ENCODE measurements around the gene MSMP. TPM values are rescaled to one million over a fixed set of nuclear protein-coding genes. Genes with fewer than 3 reads are reported as not detected.

Gene MSMP
- total and polyA plus RNA-seq, 10 of the 15 experiments (the other 5 are each of a cell fraction or from before 2014, with no cell fraction given), result 0.33 to 2.4 (median 0.86) TPM; not detected in 4

DNA sequence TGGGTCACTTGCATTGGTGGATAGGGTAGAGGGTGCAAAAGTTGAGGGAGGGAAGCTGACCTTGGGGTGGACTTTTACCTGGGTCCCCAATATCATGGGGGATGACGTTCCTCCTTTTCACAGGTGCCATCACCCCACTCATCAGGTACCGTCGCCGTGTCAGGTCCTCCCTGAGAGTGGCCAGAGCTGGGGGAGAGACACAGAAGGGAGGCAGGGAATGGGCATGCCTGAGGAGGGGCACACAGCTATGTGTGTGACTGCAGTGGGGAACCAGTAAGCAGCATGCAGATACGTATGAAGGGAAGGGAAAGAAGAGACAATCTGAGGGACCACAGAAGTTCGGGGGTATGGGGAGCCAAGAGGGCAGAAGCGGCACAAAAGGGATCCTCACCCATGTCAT, 15.2 kb downstream of the MSMP start (continued):
- TF ChIP-seq BHLHE40 (IDR thresholded peaks at IDR 0.05; ENCODE audit: borderline replicate concordance in 1 of 2, low read depth in 2 of 2, low read length in 1 of 2) (no peak), ATF7 (IDR thresholded peaks at IDR 0.05; ENCODE audit: low read depth) (no peak), RB1 (IDR thresholded peaks at IDR 0.05; ENCODE audit: borderline replicate concordance) (no peak), SUZ12 (IDR thresholded peaks at IDR 0.05; ENCODE audit: unreplicated experiment) (no peak), ZNF622 (IDR thresholded peaks at IDR 0.05) (no peak), RAD51 (IDR thresholded peaks at IDR 0.05) (no peak)
- TF ChIP-seq, protein P1, sequence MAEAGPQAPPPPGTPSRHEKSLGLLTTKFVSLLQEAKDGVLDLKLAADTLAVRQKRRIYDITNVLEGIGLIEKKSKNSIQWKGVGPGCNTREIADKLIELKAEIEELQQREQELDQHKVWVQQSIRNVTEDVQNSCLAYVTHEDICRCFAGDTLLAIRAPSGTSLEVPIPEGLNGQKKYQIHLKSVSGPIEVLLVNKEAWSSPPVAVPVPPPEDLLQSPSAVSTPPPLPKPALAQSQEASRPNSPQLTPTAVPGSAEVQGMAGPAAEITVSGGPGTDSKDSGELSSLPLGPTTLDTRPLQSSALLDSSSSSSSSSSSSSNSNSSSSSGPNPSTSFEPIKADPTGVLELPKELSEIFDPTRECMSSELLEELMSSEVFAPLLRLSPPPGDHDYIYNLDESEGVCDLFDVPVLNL (IDR thresholded peaks at IDR 0.05; ENCODE audit: low read depth, low read length), result no peak
- TF ChIP-seq, protein P2, sequence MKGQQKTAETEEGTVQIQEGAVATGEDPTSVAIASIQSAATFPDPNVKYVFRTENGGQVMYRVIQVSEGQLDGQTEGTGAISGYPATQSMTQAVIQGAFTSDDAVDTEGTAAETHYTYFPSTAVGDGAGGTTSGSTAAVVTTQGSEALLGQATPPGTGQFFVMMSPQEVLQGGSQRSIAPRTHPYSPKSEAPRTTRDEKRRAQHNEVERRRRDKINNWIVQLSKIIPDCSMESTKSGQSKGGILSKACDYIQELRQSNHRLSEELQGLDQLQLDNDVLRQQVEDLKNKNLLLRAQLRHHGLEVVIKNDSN (IDR thresholded peaks at IDR 0.05; ENCODE audit: borderline replicate concordance, extremely low read length, insufficient read depth, low read depth, low read length), result no peak

DNA sequence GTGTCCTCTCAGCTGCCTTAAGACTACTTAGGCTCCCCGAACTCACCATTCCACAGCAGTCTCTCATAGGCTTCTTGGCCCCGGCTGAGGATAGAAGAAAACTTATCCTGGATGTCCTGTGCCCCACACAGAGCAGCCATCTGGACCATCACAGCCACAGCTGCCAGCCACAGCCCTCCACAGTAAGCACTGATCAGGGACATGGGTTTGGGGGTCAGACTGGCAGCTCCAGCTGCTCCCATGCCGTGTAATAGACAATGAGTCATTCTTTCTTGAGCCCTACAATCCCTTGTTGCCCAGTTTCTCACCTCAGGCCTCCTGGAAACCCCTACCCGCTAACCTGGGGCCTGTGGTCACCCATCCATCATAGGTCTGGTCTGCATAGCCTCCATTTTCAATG, 15.9 kb downstream of the MSMP start:
- no peaks in the 10 kb centered on the region; the same call in 1 of the 2 replicates for H3K4me1 ChIP-seq (ENCODE audit: control insufficient read depth, insufficient read depth, low read length)
- no peaks in the 10 kb centered on the region for H3K27me3 ChIP-seq (replicated peaks in 1 of 2; ENCODE audit: control insufficient read depth in 2 of 2, insufficient read depth in 2 of 2, low read length in 1 of 2)
- no peak overlapping the region for H3K4me3 ChIP-seq
- ATAC-seq (no peak), FAIRE-seq (no peak), DNase-seq (ENCODE audit: low read depth, low spot score) (no peak)
- H3K36me3 ChIP-seq (ENCODE audit: control insufficient read depth in 2 of 2, insufficient read depth in 2 of 2, low read length in 1 of 2), result peaks cover 33 to 40% of the 10 kb centered on the region in 2 experiments
- no peaks in the 10 kb centered on the region for H3K9me3 ChIP-seq (replicated peaks; ENCODE audit: control insufficient read depth, insufficient read depth, low read length)
- H3K79me2 ChIP-seq (ENCODE audit: control insufficient read depth, insufficient read depth, low read length), result peaks cover 6% of the 10 kb centered on the region
- no peak overlapping the region for H3K27ac ChIP-seq (ENCODE audit: control insufficient read depth, insufficient read depth)
- ChIA-PET CTCF (interaction anchor here (0.6 to 3.4 kb wide), 10 partner anchors 9 to 147 kb away, joined by 3 to 23 read pairs (median 6); partner anchors contain the start of gene HINT2), SMC1A (ENCODE audit: uncharacterized antibody, unreplicated experiment) (interaction anchor here (0.9 to 2.8 kb wide), 5 partner anchors 8 to 73 kb away, joined by 3 to 7 read pairs (median 3); no protein-coding TSS in a partner anchor), RAD21 (ENCODE audit: unreplicated experiment) (interaction anchor here (1.0 to 1.4 kb wide), 3 partner anchors 10 to 91 kb away, joined by 3 to 4 read pairs (median 3); no protein-coding TSS in a partner anchor), POLR2A (interaction anchor here (1.1 kb wide), 2 partner anchors 11 to 80 kb away, joined by 3 read pairs; partner anchors contain the start of genes GBA2 and RGP1)
- WGBS (ENCODE audit: insufficient coverage, insufficient replicate concordance, low lambda C conversion rate, missing lambda C conversion rate), result 81% methylated on average over 4 of the region's 4 CpGs
- no peaks in the 10 kb centered on the region for H4K20me1 ChIP-seq (ENCODE audit: control insufficient read depth, insufficient read depth)
- in situ Hi-C loops (cut with MboI), result loop anchor here (10.0 kb wide), 1 partner anchor 633 kb away; the partner anchor contains the start of gene STOML2
- no peak overlapping the region for H2AFZ ChIP-seq (ENCODE audit: control insufficient read depth, low read depth, low read length)
- H3K4me2 ChIP-seq (ENCODE audit: control insufficient read depth, insufficient read depth), result no peak overlapping the region
- no peak overlapping the region for H3K9ac ChIP-seq (ENCODE audit: control insufficient read depth, insufficient read depth, low read length)
- BruUV-seq (replicated peaks), result TSS peak; percentile 10
- intact Hi-C loops (cut with micrococcal nuclease; ENCODE audit: unreplicated experiment), result loop anchor here (5.0 to 10.0 kb wide), 2 partner anchors 144 to 623 kb away; partner anchors contain the start of gene ATOSB
- TF ChIP-seq SP1 (IDR thresholded peaks at IDR 0.05; ENCODE audit: low read depth, low read length) (no peak), ETV6 (conservative IDR thresholded peaks at IDR 0.05 in 1 of 2, IDR thresholded peaks at IDR 0.05 in 1 of 2; ENCODE audit: borderline replicate concordance in 1 of 2, low read depth in 1 of 2) (no peak), RAD21 (IDR thresholded peaks at IDR 0.05; ENCODE audit: insufficient read depth, low read depth, low read length) (no peak), CEBPB (IDR thresholded peaks at IDR 0.05; ENCODE audit: borderline replicate concordance in 1 of 2, low read depth in 2 of 2, low read length in 2 of 2) (no peak), FOXM1 (IDR thresholded peaks at IDR 0.05; ENCODE audit: low read depth, low read length) (no peak), FOS (IDR thresholded peaks at IDR 0.05; ENCODE audit: borderline replicate concordance, extremely low read depth, insufficient read length) (no peak), SIX5 (IDR thresholded peaks at IDR 0.05; ENCODE audit: low read depth, low read length, severe bottlenecking) (no peak), ZSCAN29 (IDR thresholded peaks at IDR 0.05) (no peak), STAT1 (conservative IDR thresholded peaks at IDR 0.05) (no peak)
- TF ChIP-seq, protein P3, sequence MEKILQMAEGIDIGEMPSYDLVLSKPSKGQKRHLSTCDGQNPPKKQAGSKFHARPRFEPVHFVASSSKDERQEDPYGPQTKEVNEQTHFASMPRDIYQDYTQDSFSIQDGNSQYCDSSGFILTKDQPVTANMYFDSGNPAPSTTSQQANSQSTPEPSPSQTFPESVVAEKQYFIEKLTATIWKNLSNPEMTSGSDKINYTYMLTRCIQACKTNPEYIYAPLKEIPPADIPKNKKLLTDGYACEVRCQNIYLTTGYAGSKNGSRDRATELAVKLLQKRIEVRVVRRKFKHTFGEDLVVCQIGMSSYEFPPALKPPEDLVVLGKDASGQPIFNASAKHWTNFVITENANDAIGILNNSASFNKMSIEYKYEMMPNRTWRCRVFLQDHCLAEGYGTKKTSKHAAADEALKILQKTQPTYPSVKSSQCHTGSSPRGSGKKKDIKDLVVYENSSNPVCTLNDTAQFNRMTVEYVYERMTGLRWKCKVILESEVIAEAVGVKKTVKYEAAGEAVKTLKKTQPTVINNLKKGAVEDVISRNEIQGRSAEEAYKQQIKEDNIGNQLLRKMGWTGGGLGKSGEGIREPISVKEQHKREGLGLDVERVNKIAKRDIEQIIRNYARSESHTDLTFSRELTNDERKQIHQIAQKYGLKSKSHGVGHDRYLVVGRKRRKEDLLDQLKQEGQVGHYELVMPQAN (conservative IDR thresholded peaks at IDR 0.05), result no peak

Data from GM12878 (cell line).